ENCODE results near the gene QPRT.
"Not testable (repeated sequence)": the region's sequence is repeated elsewhere in the genome, so short reads cannot be mapped to it uniquely, and the experiment has no call there.

Gene QPRT

DNA sequence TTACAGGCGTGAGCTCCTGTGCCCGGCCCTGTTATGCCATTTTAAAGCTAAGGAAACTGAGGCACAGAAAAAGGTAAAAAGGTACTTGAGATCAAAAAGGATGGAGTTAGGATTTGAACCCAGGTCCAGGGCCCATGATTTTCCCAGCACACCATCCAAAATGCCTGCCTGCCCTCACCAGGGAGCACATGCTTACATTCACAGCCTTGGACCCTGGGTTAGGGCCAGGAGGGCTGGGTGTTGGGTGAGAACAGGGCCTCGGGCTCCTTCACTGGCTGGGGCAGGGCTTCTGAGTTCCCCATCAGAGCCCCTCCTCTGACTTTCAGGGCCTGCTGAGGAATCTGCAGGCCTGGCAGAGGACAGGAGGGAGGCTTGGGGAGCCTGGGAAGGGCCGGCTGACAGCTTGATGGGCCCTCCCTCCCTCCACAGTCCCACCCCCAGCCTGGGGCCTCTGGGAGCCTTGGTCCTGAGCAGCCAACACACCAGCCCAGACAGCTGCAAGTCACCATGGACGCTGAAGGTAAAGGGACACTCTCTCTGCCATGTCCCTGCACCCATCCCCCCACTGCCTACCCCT is at the start of gene QPRT (continued):
- TF ChIP-seq, protein P1, sequence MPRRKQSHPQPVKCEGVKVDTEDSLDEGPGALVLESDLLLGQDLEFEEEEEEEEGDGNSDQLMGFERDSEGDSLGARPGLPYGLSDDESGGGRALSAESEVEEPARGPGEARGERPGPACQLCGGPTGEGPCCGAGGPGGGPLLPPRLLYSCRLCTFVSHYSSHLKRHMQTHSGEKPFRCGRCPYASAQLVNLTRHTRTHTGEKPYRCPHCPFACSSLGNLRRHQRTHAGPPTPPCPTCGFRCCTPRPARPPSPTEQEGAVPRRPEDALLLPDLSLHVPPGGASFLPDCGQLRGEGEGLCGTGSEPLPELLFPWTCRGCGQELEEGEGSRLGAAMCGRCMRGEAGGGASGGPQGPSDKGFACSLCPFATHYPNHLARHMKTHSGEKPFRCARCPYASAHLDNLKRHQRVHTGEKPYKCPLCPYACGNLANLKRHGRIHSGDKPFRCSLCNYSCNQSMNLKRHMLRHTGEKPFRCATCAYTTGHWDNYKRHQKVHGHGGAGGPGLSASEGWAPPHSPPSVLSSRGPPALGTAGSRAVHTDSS (tag by site-specific recombination; IDR thresholded peaks at IDR 0.05): no peak
- peak; percentile 63 for TF ChIP-seq SP3 (tag by site-specific recombination; IDR thresholded peaks at IDR 0.05)
- no peak for TF ChIP-seq ZNF514 (tag by site-specific recombination; IDR thresholded peaks at IDR 0.05)

DNA sequence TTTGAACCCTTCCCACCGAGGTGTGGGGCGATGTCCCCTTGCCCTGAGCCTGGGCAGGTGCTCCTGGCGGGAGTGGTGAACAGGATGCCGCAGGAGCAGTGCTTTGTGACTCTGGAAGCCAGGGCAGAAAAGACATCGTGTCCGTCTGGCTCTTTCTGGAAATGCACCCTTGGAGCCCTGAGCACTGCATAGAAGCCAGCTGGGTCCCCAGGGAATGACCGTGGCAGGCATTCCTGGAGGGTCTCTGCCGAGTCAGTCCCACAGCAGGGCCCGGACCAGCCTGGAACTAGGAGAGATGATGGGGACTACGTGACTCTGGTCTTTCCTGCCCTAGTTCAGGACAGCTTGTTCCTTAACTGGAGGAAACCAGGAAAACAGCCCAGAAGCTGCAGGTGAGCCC is 49.7 kb upstream of the QPRT start:
- H3K27ac ChIP-seq (ENCODE audit: extremely low read depth, low read depth, low read length); H3K4me1 ChIP-seq (ENCODE audit: control insufficient read depth, insufficient read depth, low read length); POLR2A ChIA-PET; H3K9me3 ChIP-seq (ENCODE audit: control insufficient read depth, insufficient read depth, low read depth, low read length); H3K36me3 ChIP-seq (ENCODE audit: control insufficient read depth in 2 of 2, insufficient read depth in 1 of 2, low read length in 2 of 2); H3K4me3 ChIP-seq (ENCODE audit: low read depth, low read length); CTCF ChIA-PET: not testable (repeated sequence)

DNA sequence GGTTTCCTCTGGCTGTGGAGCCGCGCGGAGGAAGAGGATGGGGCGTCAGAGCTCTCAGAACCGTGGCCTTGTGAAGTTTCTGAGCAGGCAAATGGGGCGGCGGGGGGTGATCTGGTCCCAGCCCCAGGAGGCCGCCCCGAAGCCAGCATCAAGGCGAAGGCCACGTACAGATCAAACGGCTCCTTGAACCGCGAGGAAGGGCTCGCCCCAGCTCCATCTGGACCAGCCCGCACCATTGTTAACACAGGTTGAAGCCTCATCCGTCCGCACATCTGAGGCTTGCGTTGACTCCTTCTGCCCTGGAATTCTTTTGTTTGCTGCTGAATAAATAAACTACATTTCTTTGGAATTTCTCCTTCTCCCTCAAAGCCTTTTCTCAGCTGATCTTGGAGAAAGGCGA is 47.3 kb upstream of the QPRT start:
- H3K36me3 ChIP-seq (ENCODE audit: control insufficient read depth in 2 of 2, insufficient read depth in 1 of 2, low read length in 2 of 2); POLR2A ChIA-PET; H3K27ac ChIP-seq (ENCODE audit: extremely low read depth, low read depth, low read length); H3K4me1 ChIP-seq (ENCODE audit: control insufficient read depth, insufficient read depth, low read length); CTCF ChIA-PET; H3K4me3 ChIP-seq (ENCODE audit: low read depth, low read length); H3K9me3 ChIP-seq (ENCODE audit: control insufficient read depth, insufficient read depth, low read depth, low read length): not testable (repeated sequence)

DNA sequence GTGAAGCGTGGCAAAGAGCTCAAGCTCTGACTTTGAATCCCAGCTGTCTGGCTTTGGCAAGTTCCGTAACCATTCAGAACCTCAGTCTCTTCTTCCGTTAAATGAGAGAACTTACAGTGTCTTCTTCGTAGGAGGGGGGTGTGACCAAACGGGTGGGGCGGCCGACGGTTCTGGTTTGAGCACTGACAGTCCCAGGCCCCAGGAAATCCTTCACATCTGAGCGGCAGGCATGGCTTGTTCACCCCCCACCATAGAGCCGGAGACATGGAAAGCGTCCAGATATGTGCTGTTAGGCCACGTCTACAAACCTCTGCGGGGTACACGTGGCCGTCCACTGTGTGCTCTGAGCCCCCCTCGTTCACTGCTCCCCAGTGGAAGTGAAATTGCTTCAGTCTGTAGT is 43.1 kb upstream of the QPRT start:
- POLR2A ChIA-PET; CTCF ChIA-PET; H3K27ac ChIP-seq (ENCODE audit: extremely low read depth, low read depth, low read length); H3K4me1 ChIP-seq (ENCODE audit: control insufficient read depth, insufficient read depth, low read length); H3K9me3 ChIP-seq (ENCODE audit: control insufficient read depth, insufficient read depth, low read depth, low read length); H3K36me3 ChIP-seq (ENCODE audit: control insufficient read depth in 2 of 2, insufficient read depth in 1 of 2, low read length in 2 of 2); H3K4me3 ChIP-seq (ENCODE audit: low read depth, low read length): not testable (repeated sequence)

DNA sequence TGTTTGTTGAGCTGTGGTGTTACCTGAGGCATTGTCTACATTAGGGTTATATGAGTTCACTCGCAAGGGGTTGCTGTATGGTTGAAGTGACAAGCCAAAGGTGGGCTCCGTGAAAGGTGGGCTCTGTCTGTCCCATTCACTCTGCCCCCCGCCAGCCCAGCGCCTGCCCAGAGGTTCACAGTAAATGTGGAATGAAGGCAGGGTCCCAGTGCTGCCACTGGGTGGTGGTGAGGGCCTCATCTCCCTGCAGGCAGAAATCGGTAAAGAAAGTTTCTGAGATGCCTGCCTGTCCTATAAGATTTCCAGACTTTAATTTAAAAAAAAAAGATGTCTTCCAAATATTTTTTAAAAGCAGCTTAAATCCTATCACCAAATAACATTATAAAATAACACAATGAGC is 42.6 kb upstream of the QPRT start:
- H3K9me3 ChIP-seq (ENCODE audit: control insufficient read depth, insufficient read depth, low read depth, low read length); H3K4me3 ChIP-seq (ENCODE audit: low read depth, low read length); POLR2A ChIA-PET; H3K36me3 ChIP-seq (ENCODE audit: control insufficient read depth in 2 of 2, insufficient read depth in 1 of 2, low read length in 2 of 2); H3K27ac ChIP-seq (ENCODE audit: extremely low read depth, low read depth, low read length); H3K4me1 ChIP-seq (ENCODE audit: control insufficient read depth, insufficient read depth, low read length); CTCF ChIA-PET: not testable (repeated sequence)

DNA sequence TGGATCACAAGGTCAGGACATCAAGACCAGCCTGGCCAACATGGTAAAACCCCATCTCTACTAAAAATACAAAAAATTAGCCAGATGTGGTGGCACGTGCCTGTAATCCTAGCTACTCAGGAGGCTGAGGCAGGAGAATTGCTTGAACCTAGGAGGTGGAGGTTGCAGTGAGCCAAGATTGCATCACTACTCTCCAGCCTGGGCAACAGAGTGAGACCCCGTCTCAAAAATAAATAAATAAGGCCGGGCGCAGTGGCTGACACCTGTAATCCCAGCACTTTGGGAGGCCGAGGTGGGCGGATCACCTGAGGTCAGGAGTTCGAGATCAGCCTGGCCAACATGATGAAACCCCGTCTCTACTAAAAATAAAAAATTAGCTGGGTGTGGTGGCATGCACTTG is 40.2 kb upstream of the QPRT start:
- CTCF ChIA-PET; H3K4me1 ChIP-seq (ENCODE audit: control insufficient read depth, insufficient read depth, low read length); H3K4me3 ChIP-seq (ENCODE audit: low read depth, low read length); POLR2A ChIA-PET; H3K36me3 ChIP-seq (ENCODE audit: control insufficient read depth in 2 of 2, insufficient read depth in 1 of 2, low read length in 2 of 2); H3K9me3 ChIP-seq (ENCODE audit: control insufficient read depth, insufficient read depth, low read depth, low read length); H3K27ac ChIP-seq (ENCODE audit: extremely low read depth, low read depth, low read length): not testable (repeated sequence)
- 0 out of 2 replicates have a peak, but pooled peaks have one; percentile 52 for TF ChIP-seq ZNF121 (tag by site-specific recombination; IDR thresholded peaks at IDR 0.05)

DNA sequence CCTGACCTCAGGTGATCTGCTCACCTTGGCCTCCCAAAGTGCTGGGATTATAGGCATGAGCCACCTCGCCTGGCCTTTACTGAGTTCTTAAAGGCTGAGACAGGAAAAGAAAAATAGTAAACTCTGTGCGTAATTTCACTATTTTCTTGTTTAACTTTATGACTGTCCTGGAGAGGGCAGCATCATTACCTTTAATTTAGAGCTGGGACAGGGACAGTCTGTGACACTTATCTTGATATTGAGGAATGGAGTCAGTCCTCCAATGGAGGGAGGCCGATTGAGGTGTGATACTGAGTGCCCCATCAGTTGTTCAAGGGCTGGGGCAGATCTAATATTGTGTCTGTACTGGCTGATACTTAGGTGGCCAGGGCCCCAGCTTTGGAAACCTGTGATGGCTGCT is 37.4 kb upstream of the QPRT start:
- ChIA-PET CTCF (interaction anchor here (0.5 to 0.6 kb wide), 3 partner anchors 14 to 352 kb away, joined by 3 read pairs; no protein-coding TSS in a partner anchor), POLR2A (no interaction called here)
- TF ChIP-seq ZNF239 (tag by site-specific recombination; IDR thresholded peaks at IDR 0.05) (no peak), ZNF416 (tag by site-specific recombination; IDR thresholded peaks at IDR 0.05) (no peak), ZNF654 (tag by site-specific recombination; IDR thresholded peaks at IDR 0.05; ENCODE audit: low read depth) (peak; percentile 13; the same call in 1 of the 2 replicates)
- TF ChIP-seq, protein P2, sequence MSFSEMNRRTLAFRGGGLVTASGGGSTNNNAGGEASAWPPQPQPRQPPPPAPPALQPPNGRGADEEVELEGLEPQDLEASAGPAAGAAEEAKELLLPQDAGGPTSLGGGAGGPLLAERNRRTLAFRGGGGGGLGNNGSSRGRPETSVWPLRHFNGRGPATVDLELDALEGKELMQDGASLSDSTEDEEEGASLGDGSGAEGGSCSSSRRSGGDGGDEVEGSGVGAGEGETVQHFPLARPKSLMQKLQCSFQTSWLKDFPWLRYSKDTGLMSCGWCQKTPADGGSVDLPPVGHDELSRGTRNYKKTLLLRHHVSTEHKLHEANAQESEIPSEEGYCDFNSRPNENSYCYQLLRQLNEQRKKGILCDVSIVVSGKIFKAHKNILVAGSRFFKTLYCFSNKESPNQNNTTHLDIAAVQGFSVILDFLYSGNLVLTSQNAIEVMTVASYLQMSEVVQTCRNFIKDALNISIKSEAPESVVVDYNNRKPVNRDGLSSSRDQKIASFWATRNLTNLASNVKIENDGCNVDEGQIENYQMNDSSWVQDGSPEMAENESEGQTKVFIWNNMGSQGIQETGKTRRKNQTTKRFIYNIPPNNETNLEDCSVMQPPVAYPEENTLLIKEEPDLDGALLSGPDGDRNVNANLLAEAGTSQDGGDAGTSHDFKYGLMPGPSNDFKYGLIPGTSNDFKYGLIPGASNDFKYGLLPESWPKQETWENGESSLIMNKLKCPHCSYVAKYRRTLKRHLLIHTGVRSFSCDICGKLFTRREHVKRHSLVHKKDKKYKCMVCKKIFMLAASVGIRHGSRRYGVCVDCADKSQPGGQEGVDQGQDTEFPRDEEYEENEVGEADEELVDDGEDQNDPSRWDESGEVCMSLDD (tag by site-specific recombination; IDR thresholded peaks at IDR 0.05): no peak
- Histone ChIP-seq H3K36me3 (ENCODE audit: control insufficient read depth in 2 of 2, insufficient read depth in 1 of 2, low read length in 2 of 2) (no peaks in the 10 kb centered on the region), H3K4me3 (ENCODE audit: low read depth, low read length) (no peak overlapping the region), H3K4me1 (ENCODE audit: control insufficient read depth, insufficient read depth, low read length) (no peaks in the 10 kb centered on the region), H3K27ac (ENCODE audit: extremely low read depth, low read depth, low read length) (no peak overlapping the region), H3K9me3 (ENCODE audit: control insufficient read depth, insufficient read depth, low read depth, low read length) (no peaks in the 10 kb centered on the region)
